ENCODE measurements around the gene COG6. TPM values are rescaled to one million over a fixed set of nuclear protein-coding genes. Genes with fewer than 3 reads are reported as not detected.

COG6 gene
- total RNA-seq, 4 donors from 2014 or later: 16.8 to 24.3 (median 20.5) TPM

DNA sequence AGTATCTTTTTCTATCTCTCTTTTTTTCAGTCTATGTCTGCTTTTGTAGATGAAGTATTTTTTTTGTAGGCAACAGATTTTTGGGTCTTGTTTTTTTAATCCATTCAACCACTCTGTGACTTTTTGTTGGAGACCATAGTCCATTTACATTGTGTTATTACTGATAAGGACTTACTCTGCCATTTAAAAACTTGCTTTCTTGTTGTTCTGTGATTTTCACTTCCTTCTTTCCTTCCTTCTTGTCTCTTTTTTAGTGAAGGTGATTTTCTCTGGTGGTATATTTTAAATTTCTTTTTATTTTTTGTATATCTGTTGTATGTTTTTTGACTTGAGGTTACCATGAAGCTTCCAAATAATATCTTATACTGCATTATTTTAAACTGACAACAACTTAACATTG lies 79.5 kb downstream of the COG6 start:
- TF ChIP-seq, protein P1, sequence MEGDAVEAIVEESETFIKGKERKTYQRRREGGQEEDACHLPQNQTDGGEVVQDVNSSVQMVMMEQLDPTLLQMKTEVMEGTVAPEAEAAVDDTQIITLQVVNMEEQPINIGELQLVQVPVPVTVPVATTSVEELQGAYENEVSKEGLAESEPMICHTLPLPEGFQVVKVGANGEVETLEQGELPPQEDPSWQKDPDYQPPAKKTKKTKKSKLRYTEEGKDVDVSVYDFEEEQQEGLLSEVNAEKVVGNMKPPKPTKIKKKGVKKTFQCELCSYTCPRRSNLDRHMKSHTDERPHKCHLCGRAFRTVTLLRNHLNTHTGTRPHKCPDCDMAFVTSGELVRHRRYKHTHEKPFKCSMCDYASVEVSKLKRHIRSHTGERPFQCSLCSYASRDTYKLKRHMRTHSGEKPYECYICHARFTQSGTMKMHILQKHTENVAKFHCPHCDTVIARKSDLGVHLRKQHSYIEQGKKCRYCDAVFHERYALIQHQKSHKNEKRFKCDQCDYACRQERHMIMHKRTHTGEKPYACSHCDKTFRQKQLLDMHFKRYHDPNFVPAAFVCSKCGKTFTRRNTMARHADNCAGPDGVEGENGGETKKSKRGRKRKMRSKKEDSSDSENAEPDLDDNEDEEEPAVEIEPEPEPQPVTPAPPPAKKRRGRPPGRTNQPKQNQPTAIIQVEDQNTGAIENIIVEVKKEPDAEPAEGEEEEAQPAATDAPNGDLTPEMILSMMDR (IDR thresholded peaks at IDR 0.05): no peak
- TF ChIP-seq POLR2A (IDR thresholded peaks at IDR 0.05): no peak
- no peak overlapping the region for H3K4me3 ChIP-seq (ENCODE audit: low read depth, poor library complexity, severe bottlenecking)
- intact Hi-C loops (cut with DNase I; ENCODE audit: low total_unique reads): no loop called here
- DNase-seq (ENCODE audit: low spot score in 2 of 2): no peak

DNA sequence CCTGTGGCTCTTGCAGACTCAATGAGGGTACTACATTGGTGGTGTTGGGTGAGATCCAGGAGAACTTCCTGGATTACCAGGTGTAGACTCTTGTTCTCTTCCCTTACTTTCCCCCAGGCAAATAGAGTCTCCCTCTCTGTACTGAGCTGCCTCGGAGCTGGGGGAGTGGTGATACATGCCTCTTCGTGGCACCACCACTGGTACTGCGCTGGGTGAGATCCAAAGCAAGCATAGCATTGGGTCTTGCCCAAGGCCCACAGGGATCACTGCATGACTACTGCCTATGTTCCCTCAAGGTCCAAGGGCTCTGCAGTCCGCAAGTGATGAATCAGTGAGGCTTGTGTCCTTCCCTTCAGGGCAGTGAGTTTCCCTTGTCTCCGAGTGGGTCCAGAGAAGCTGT lies 81.6 kb downstream of the COG6 start:
- no peak overlapping the region for H3K4me3 ChIP-seq (ENCODE audit: low read depth, poor library complexity, severe bottlenecking)
- peak in 1 of 2 donors; percentile 69 for DNase-seq (ENCODE audit: low spot score in 2 of 2)
- intact Hi-C loops (cut with DNase I; ENCODE audit: low total_unique reads): no loop called here
- no peak for TF ChIP-seq POLR2A (IDR thresholded peaks at IDR 0.05)
- TF ChIP-seq, protein P1 (IDR thresholded peaks at IDR 0.05): no peak
- WGBS, 2 donors: 93 to 96% methylated on average over 5 of the region's 5 CpGs

DNA sequence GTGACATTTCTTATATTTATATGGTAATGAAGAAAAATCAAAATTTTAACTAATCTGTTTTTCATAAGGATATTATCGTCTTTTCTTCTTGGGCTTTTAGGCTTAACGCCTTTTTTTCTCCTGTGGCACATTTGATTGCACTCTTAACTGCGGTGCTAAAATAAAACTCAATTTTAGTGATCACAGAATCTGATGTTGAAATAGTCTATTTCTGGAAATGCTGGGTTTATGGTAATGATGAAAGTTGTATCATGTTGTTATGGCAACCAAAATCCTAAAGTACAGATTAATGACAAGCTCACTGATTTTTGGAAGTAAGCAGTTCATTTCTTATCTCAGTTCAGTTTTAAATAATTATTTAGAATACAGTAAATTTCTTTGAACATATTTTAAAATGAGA lies 85.3 kb downstream of the COG6 start:
- no peak overlapping the region for H3K4me3 ChIP-seq (ENCODE audit: low read depth, poor library complexity, severe bottlenecking)
- intact Hi-C loops (cut with DNase I; ENCODE audit: low total_unique reads): no loop called here
- TF ChIP-seq POLR2A (IDR thresholded peaks at IDR 0.05): no peak
- TF ChIP-seq, protein P1 (IDR thresholded peaks at IDR 0.05): no peak
- 96 to 97% methylated on average over 3 of the region's 3 CpGs for WGBS, 2 donors
- DNase-seq (ENCODE audit: low spot score in 2 of 2): no peak

DNA sequence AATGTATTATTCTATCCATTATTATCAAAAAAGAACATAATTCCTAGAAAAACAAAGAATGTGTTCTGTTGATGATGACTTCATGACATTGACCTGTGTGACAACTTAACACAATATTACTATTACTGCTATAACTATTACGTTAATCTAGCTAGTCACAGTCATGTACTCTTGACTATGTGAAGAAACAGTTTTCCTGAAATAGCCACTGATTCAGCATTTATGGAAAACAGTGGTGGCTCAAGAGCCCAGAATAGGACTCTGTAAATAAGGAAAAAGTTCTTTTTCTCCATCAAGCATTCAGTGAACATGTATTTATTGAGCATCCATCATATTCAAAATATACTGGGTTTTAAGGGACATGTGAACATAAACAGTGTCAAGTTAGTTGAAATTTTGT lies 93.5 kb downstream of the COG6 start:
- TF ChIP-seq POLR2A (IDR thresholded peaks at IDR 0.05): no peak
- TF ChIP-seq, protein P1 (IDR thresholded peaks at IDR 0.05): no peak
- WGBS, 2 donors: 92 to 95% methylated on average over 1 of the region's 1 CpG
- DNase-seq (ENCODE audit: low spot score in 2 of 2): no peak
- H3K4me3 ChIP-seq (ENCODE audit: low read depth, poor library complexity, severe bottlenecking): no peak overlapping the region
- intact Hi-C loops (cut with DNase I; ENCODE audit: low total_unique reads): no loop called here

DNA sequence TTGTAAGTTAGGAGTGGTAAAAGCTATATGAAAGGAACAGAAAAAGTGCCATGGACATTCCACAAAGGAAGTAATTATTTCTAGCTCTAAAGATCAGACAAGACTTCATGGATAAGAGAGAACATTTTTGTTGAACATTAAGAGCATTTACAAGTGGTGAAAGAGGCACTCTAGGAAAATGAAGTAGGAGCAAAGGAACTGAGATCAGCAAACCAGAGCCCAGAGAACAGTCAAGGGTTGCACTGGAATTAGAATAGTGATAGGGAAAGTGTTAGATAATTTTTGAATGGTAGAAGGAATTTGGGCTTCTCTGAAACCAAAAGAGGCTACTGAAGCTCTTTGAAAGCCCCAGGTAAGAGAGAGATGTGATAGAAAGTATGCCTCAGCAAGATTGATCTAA lies 94.1 kb downstream of the COG6 start:
- intact Hi-C loops (cut with DNase I; ENCODE audit: low total_unique reads): no loop called here
- H3K4me3 ChIP-seq (ENCODE audit: low read depth, poor library complexity, severe bottlenecking): no peak overlapping the region
- TF ChIP-seq, protein P1 (IDR thresholded peaks at IDR 0.05): no peak
- TF ChIP-seq POLR2A (IDR thresholded peaks at IDR 0.05): no peak
- no peak for DNase-seq (ENCODE audit: low spot score in 2 of 2)

DNA sequence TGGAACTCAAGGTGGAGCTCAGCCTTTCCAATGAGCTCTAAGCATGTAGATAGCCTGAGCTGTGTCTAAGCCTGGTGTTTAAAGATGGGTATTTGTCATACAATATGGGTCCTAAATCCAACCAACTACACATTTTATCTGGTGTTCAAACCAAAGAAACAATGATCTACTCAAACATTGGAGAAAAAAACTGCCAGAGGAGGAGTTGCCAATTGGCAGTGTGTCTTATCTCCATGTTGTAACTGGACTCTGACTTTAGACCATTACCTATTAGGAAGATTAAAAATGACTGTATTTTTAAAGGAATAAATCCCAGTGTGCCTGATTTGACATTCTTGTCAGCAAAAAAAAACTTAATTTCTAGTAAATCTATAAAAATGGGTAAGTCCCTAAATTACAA lies 96.3 kb downstream of the COG6 start:
- DNase-seq (ENCODE audit: low spot score in 2 of 2): no peak
- TF ChIP-seq, protein P1 (IDR thresholded peaks at IDR 0.05): no peak
- TF ChIP-seq POLR2A (IDR thresholded peaks at IDR 0.05): no peak
- intact Hi-C loops (cut with DNase I; ENCODE audit: low total_unique reads): no loop called here
- H3K4me3 ChIP-seq (ENCODE audit: low read depth, poor library complexity, severe bottlenecking): no peak overlapping the region
